GM12801 (cell line): ENCODE results near the gene LOXHD1.

Source experiments
- TF ChIP-seq, protein P1 (sequence below): IDR thresholded peaks from one replicate; pipeline ENCODE4 v1.5.1; 2011; ENCODE audit warnings: control low read depth; ENCODE audit not compliant: insufficient read length; ENCODE audit errors: extremely low read depth

LOXHD1 gene

DNA sequence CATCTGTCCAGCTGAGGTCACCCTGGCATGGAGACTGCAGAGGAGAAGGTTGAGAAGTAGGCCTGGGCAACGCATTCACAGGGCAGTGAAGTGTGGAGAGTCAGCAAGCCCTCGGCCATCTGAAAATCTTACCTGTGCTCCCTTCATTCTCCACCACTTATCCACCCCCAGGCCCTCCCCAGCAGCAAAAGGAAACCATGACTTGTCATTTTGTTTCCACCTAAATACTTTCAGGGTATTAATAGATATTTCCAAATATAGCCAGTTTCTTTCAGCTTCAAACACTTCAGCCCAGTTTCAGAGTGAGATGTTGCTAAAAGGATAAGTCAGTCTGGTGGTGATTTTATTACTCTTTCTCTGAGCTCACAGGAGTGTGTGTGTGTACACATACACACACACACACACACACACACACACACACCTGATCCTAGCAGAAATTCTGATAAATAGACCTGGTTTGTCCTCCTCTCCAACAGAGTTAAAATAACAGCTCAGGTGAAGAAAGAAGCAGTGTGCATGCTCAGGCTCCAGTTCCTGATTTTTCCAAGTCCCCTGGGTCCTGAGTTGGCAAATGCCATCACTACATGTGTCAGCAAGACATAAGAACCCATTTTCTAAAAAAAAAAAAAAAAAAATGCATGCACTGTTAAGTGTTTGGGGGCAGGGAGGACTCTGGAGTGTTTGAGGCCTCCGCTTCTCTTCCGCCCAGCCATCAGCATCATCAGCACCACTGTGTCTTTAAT lies 82.8 kb downstream of the LOXHD1 start:
- TF ChIP-seq, protein P1, sequence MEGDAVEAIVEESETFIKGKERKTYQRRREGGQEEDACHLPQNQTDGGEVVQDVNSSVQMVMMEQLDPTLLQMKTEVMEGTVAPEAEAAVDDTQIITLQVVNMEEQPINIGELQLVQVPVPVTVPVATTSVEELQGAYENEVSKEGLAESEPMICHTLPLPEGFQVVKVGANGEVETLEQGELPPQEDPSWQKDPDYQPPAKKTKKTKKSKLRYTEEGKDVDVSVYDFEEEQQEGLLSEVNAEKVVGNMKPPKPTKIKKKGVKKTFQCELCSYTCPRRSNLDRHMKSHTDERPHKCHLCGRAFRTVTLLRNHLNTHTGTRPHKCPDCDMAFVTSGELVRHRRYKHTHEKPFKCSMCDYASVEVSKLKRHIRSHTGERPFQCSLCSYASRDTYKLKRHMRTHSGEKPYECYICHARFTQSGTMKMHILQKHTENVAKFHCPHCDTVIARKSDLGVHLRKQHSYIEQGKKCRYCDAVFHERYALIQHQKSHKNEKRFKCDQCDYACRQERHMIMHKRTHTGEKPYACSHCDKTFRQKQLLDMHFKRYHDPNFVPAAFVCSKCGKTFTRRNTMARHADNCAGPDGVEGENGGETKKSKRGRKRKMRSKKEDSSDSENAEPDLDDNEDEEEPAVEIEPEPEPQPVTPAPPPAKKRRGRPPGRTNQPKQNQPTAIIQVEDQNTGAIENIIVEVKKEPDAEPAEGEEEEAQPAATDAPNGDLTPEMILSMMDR = no peak

DNA sequence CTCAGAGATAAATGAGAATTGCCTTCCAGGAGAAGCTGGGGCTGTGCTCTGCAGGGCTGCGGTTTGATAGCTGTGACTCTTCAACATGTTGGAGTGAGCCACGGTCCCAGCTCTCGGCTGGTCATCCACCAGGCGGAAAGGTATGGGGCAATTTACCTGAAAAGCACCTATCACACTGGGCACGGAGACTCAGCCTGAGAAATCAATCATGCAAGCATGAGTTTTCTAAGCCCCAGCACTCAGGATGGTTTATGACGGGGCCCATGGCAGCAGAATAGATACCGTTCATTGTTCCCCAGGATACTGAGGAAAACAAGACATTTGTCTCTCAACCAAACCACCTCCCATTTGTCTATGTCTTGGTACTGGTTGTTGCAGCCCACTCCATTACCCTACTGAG lies 83.9 kb downstream of the LOXHD1 start:
- TF ChIP-seq, protein P1 = no peak

DNA sequence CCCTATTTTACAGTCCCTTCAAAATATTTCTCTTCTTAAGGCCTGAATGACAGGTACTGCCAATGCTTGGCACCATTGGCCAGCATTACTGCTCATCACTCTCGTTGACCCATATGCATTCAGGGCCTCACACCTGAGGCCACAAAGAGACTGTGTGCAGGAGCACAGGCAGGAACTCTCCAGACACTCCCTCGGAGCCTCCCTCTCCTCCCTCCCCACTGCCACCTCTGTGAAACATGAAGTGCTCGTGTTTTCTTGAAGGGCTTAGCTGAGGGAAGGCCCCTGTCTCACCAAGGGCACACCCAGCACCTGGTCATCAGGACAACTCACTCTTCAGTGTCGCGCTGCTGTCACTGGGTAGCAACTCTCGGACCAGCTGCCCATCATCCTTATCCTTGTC lies 85.3 kb downstream of the LOXHD1 start:
- TF ChIP-seq, protein P1 = no peak

DNA sequence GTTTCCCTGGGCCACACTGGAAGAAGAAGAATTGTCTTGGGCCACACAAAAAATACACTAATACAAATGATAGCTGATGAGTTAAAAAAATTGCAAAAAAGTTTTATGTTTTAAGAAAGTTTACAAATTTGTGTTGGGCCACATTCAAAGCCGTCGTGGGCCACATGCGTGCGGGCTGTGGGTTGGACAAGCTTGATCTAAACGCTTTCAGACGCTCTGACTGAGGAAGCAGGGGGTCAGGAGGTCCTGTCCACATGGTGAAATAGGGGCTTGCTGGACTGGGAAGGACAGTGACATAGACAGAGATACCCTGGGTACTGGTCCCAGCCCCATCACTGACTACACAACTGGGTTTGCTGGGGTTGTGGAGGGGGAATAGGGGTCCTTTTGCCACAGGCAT lies 86.4 kb downstream of the LOXHD1 start:
- TF ChIP-seq, protein P1 = no peak

DNA sequence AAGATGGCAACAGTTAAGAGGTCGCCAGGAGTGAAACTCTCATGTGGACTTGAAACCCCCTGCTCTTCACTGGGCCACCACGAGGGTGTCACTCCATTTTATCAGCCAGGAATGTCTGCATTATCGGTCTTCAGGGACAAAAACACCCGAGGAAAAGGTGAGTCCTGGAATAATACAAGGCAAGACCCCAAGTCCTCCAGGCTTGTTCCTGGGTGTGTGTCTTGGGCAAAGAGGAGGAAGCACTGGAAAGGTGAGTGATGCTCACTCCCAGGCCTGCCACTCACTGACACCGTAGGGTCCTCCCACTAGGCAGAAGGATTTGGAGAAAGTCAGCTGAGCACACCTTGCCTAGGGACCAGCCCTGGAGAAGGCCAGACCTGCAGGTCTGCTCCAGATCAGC lies 86.9 kb downstream of the LOXHD1 start:
- TF ChIP-seq, protein P1 = no peak

DNA sequence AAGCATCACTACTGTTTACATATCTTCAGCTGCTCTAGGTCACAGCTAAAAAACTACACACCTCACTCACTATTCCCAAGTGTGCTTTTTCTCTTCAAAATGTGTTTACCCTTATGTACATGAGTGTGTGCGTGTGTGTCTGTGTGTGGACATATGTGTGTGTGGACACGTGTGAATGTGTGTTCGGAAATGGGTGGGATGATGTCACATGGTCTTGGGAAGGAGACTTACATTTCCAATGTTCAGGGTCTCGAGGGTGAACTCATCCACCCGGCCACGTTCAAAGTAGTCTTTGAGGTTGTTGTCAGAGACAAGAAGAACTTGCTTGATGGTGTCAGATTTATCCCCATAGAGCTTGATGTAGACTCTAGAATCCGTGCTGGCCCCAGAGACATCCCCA lies 87.8 kb downstream of the LOXHD1 start:
- TF ChIP-seq, protein P1 = no peak

DNA sequence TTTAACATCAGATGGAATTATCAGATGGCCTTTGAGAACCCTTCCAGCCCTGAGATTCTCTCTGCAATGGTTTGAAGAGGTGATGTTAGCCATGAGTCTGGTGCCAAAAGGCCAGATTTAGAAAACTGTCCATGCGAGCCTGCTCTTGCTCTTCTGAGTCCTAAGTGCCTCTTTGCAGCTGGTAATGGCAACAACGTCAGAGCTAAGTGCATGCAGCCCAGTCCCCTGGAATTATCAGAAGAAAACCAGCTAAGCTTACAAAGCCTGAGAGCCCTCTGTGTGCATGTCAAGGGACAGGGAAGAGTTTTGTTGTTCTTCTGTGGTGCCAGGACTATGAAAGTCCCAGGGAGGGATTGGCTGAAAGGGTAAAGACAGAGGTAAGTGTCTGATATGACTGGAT lies 89.8 kb downstream of the LOXHD1 start:
- TF ChIP-seq, protein P1 = no peak
